Psoas muscle (tissue), 8 donors: ENCODE results near the gene GRID1. TPM values are rescaled to one million over a fixed set of nuclear protein-coding genes. Genes with fewer than 3 reads are reported as not detected.

Experiments used
- ATAC-seq, 4 donors: fragments of 200-7000 bp; cut with Tn5 transposase; one replicate each; pipeline ENCODE4 v1.9.1; 2020; ENCODE audit warnings: moderate library complexity in 3 of 4, mild to moderate bottlenecking in 2 of 4
- DNase-seq, 2 donors: peaks; one replicate each; pipeline ENCODE4 v3.0.0-alpha.2; 2020
- H3K27ac ChIP-seq: fragments of 200-600 bp; one replicate; pipeline ENCODE4 v1.8.0; 2022
- H3K27me3 ChIP-seq, 3 donors: fragments of 200-600 bp in 1 of 3; one replicate each; pipeline versions ENCODE4 v1.6.1 to v1.8.0; 2013 to 2022; ENCODE audit warnings: low read length in 2 of 3, mild to moderate bottlenecking in 2 of 3, moderate library complexity in 1 of 3; ENCODE audit not compliant: insufficient read depth in 3 of 3
- H3K36me3 ChIP-seq, 2 donors: fragments of 200-600 bp in 1 of 2; one replicate each; pipeline versions ENCODE4 v1.6.1 to v1.8.0; 2013 to 2022; ENCODE audit warnings: low read depth in 1 of 2, mild to moderate bottlenecking in 1 of 2, moderate library complexity in 1 of 2; ENCODE audit not compliant: insufficient read depth in 1 of 2
- H3K4me1 ChIP-seq: fragments of 200-600 bp; one replicate; pipeline ENCODE4 v1.8.0; 2022
- H3K4me3 ChIP-seq: fragments of 200-600 bp; one replicate; pipeline ENCODE4 v1.8.0; 2022; ENCODE audit warnings: mild to moderate bottlenecking
- H3K9me3 ChIP-seq: fragments of 200-600 bp; one replicate; pipeline ENCODE4 v1.8.0; 2022
- WGBS, 3 donors: extraction: QIAGEN DNeasy Blood & Tissue Kit; methylation state at CpG; one replicate each; pipeline versions ENCODE4 v1.1.6 to v1.1.7; 2013; 5-methylcytosine and 5-hydroxymethylcytosine counted together
- intact Hi-C, 2 donors: fragments of 100-400 bp; cut with DNase I; formaldehyde crosslinking; loops; one replicate each; pipeline versions ENCODE4 v1.11.0 to v1.14.2; 2022
- polyA plus RNA-seq, 3 donors: library from polyadenylated mRNA; stranded (reverse); fragments of 200-250 nt; gene quantifications; one replicate each; pipeline ENCODE4 v1.2.3, GENCODE V29; 2013
- total RNA-seq, 4 donors: library from RNA; stranded (reverse); fragmentation: NEBNext Ultra II Directional in 2 of 4; extraction: Animal tissue kit (Norgen Biotek cat#: 25700) in 2 of 4; gene quantifications; one replicate each; pipeline versions ENCODE4 v1.2.1 to v1.2.4, GENCODE V29; 2021 to 2023
- TF ChIP-seq, protein P1 (sequence below): fragments of 200-600 bp; IDR thresholded peaks from one replicate; pipeline ENCODE4 v1.8.0; 2022; ENCODE audit warnings: antibody characterized with exemption
- donor health status: healthy with polysubstance abuse.
- donor health status: DM: no; HTN: no; CAD: no; lungs with moderate emphysema.
- donor health status: Bipolar disorder and iron deficiency.
- donor health status: healthy.
- donor health status: DM: yes; HTN: yes; CAD: no.
- donor health status: DM: no; HTN: no; CAD: no.
- donor health status: DM: no; HTN: no; CAD: no.
- donor health status: DM: yes; HTN: yes; CAD: no.

Gene GRID1
- total and polyA plus RNA-seq, 7 donors = 0.17 to 0.56 (median 0.24) TPM

DNA sequence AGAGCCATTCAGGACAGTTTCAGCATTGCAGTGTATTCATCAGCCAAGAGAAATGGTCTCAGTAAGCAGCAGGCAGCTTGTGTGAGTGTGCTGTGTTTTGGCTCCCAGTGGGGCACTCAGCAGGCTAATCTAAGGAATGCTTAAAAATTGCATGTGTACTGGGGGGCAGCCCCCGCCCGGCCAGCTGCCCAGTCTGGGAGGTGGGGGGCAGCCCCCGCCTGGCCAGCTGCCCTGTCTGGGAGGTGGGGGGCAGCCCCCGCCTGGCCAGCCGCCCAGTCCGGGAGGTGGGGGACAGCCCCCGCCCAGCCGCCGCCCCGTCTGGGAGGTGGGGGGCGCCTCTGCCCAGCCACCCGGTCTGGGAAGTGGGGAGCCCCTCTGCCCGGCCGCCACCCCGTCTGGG is 116.2 kb downstream of the GRID1 start:
- TF ChIP-seq, protein P1, sequence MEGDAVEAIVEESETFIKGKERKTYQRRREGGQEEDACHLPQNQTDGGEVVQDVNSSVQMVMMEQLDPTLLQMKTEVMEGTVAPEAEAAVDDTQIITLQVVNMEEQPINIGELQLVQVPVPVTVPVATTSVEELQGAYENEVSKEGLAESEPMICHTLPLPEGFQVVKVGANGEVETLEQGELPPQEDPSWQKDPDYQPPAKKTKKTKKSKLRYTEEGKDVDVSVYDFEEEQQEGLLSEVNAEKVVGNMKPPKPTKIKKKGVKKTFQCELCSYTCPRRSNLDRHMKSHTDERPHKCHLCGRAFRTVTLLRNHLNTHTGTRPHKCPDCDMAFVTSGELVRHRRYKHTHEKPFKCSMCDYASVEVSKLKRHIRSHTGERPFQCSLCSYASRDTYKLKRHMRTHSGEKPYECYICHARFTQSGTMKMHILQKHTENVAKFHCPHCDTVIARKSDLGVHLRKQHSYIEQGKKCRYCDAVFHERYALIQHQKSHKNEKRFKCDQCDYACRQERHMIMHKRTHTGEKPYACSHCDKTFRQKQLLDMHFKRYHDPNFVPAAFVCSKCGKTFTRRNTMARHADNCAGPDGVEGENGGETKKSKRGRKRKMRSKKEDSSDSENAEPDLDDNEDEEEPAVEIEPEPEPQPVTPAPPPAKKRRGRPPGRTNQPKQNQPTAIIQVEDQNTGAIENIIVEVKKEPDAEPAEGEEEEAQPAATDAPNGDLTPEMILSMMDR = no peak
- ATAC-seq = no peak
- 35 to 47% (median 42%) methylated on average over 15 of the region's 15 CpGs for WGBS, 3 donors
- Histone ChIP-seq H3K4me1 (no peaks in the 10 kb centered on the region), H3K27ac (no peak overlapping the region), H3K4me3 (no peak overlapping the region), H3K36me3 (no peaks in the 10 kb centered on the region), H3K27me3 (peaks cover 0 to 8% (median 7%) of the 10 kb centered on the region in 3 donors), H3K9me3 (no peaks in the 10 kb centered on the region)
- intact Hi-C loops = no loop called here
- DNase-seq = no peak

DNA sequence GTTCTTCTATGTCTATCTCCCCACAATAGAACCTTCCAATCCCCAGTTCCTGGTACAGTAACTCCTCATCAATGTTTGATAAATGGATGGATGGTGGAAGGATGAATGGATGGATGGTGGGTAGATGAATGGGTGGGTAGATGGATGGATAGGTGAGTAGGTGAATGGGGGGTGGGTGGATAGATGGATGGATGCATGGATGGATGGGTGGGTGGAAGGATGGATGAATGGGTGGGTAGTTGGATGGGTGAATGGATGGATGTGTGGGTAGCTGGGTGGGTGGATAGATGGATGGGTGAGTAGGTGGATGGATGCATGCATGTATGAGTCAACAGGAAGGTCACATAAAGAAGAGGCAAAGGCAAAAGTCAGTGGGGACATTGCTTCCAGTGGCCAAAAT is 116.8 kb downstream of the GRID1 start:
- ATAC-seq = no peak

DNA sequence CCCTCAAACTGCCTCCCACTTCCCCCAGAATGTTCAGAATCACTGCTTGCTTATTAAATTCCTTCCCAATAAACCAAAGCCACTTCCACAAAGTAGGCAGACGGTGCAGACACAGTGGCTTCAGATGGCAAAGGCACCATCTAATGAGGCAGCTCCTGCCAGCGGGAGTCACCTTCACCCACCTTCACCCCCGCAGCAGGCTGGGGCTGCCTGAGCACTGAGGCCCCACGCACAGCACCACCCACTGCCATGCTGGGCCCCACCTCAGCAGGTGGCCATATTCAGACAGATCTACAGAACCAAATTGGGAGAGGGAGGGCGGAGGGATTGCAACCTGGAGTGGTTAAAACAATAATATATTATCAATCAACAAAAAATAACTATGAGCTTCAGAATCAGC is 118.5 kb downstream of the GRID1 start:
- intact Hi-C loops = no loop called here
- Histone ChIP-seq H3K27me3 (peaks cover 0 to 7% (median 6%) of the 10 kb centered on the region in 3 donors), H3K27ac (no peak overlapping the region), H3K9me3 (no peaks in the 10 kb centered on the region), H3K4me1 (no peaks in the 10 kb centered on the region), H3K4me3 (no peak overlapping the region), H3K36me3 (no peaks in the 10 kb centered on the region)
- DNase-seq = no peak
- no peak for ATAC-seq
- WGBS, 3 donors = 88 to 92% (median 90%) methylated on average over 5 of the region's 5 CpGs
- TF ChIP-seq, protein P1 = no peak

More for the DNA sequence above, 116.8 kb downstream of the GRID1 start:
- Histone ChIP-seq H3K36me3 (no peaks in the 10 kb centered on the region), H3K27ac (no peak overlapping the region), H3K27me3 (peaks cover 0 to 8% (median 7%) of the 10 kb centered on the region in 3 donors), H3K4me3 (no peak overlapping the region), H3K9me3 (no peaks in the 10 kb centered on the region), H3K4me1 (no peaks in the 10 kb centered on the region)
- intact Hi-C loops = no loop called here
- no peak for DNase-seq
- TF ChIP-seq, protein P1 = no peak

DNA sequence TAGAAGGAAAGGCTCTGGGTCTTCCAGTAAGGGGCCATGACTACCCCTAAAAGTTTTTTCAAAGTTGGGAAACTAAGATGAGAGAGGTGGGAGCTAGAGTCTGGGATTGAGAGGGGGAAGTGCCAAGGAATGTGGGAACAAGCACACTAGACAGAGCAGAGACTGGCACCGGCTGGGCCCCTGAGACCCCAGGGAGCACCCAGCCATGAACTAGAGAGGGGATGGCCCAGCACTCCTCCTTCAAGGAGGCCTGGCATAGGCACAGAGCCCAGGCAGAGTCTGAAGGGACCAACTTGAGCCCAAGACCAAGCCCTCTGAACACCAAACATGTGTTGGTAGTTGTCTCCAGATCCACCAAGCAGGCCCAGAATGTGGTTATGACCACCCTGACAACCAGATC is 119.0 kb downstream of the GRID1 start:
- WGBS, 3 donors = 91 to 100% (median 97%) methylated on average over 1 of the region's 1 CpG
- Histone ChIP-seq H3K4me3 (no peak overlapping the region), H3K9me3 (no peaks in the 10 kb centered on the region), H3K27me3 (peaks cover 0 to 7% (median 6%) of the 10 kb centered on the region in 3 donors), H3K36me3 (no peaks in the 10 kb centered on the region), H3K4me1 (no peaks in the 10 kb centered on the region), H3K27ac (no peak overlapping the region)
- intact Hi-C loops = no loop called here
- TF ChIP-seq, protein P1 = no peak
- DNase-seq = no peak
- no peak for ATAC-seq

DNA sequence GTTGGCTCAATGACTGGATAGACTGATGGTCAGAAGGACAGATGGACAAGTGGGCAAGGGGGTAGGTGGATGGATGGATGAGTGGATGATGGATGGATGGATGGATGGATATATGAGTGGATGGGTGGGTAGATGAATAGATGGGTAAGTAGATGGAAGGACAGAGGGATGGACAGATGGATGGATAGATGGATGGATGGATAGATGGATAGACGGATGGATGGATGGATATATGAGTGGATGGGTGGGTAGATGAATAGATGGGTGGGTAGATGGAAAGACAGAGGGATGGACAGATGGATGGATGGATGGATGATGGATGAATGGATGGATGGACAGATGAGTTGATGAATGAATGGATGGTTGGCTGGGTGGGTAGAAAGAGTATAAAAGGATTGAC is 119.5 kb downstream of the GRID1 start:
- Histone ChIP-seq H3K4me1 (no peaks in the 10 kb centered on the region), H3K36me3 (no peaks in the 10 kb centered on the region), H3K27me3 (peaks cover 0 to 7% (median 6%) of the 10 kb centered on the region in 3 donors), H3K27ac (no peak overlapping the region), H3K9me3 (no peaks in the 10 kb centered on the region), H3K4me3 (no peak overlapping the region)
- DNase-seq = no peak
- intact Hi-C loops = no loop called here
- no peak for ATAC-seq
- TF ChIP-seq, protein P1 = no peak
- 76 to 96% (median 87%) methylated on average over 1 of the region's 1 CpG for WGBS, 3 donors
